Measurements from ENCODE around the gene HTR1D.

Gene HTR1D

DNA sequence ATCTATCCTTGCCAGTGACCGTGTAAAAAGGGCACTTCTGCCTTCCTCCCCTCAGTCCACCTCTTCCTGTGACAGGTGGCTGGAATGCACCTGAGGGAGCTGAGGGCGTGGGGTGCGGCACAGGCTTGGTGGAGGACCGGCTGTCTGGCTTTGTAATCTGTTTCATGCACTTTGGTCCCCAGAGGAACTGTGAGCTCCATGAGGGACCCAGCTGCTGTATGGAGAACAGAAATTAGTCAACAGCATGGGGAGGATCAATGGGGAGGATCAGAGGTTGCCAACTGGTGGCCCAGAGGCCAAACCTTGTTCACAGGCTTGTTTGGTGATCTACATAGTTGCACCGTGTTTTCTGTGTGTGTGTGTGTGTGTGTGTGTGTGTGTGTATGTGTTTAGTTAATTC is 29.7 kb downstream of the HTR1D start:
- H3K9me3 ChIP-seq (ENCODE audit: control insufficient read depth, insufficient read depth, low read length) = no peaks in the 10 kb centered on the region
- no peak overlapping the region for H3K4me3 ChIP-seq (ENCODE audit: low read length)
- no peaks in the 10 kb centered on the region for H3K36me3 ChIP-seq (ENCODE audit: control insufficient read depth, insufficient read depth, low read length)
- no peak overlapping the region for H3K27ac ChIP-seq (ENCODE audit: low read length)
- WGBS (ENCODE audit: insufficient coverage, insufficient read length) = no CpG with 5 or more reads among the region's 5 CpGs
- no peak for DNase-seq (ENCODE audit: low read depth, low spot score)
- no peaks in the 10 kb centered on the region for H3K27me3 ChIP-seq (ENCODE audit: control insufficient read depth, insufficient read depth, low read length)
- no peaks in the 10 kb centered on the region for H3K4me1 ChIP-seq (ENCODE audit: control insufficient read depth, insufficient read depth, low read length)

DNA sequence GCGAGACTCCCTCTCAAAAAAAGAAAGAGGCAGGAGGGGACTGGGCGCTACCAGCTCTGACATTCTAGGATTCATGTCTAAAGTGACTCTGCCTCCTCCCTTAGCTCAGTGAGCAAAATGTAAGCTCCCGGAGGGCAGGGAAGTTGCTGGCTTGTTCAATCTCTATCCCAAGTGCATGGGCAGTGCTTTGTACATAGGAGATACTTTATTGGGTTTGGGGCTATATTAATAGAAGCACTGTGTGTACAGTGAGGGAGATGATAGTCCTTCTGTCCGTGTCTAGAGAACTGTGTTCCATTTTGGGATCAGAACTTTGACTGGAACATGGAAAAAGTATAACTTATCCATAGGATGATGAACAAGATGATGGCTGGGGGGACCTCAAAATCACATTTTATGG is 31.9 kb downstream of the HTR1D start:
- H3K27ac ChIP-seq (ENCODE audit: low read length) = no peak overlapping the region
- DNase-seq (ENCODE audit: low read depth, low spot score) = no peak
- no CpG with 5 or more reads among the region's 4 CpGs for WGBS (ENCODE audit: insufficient coverage, insufficient read length)

DNA sequence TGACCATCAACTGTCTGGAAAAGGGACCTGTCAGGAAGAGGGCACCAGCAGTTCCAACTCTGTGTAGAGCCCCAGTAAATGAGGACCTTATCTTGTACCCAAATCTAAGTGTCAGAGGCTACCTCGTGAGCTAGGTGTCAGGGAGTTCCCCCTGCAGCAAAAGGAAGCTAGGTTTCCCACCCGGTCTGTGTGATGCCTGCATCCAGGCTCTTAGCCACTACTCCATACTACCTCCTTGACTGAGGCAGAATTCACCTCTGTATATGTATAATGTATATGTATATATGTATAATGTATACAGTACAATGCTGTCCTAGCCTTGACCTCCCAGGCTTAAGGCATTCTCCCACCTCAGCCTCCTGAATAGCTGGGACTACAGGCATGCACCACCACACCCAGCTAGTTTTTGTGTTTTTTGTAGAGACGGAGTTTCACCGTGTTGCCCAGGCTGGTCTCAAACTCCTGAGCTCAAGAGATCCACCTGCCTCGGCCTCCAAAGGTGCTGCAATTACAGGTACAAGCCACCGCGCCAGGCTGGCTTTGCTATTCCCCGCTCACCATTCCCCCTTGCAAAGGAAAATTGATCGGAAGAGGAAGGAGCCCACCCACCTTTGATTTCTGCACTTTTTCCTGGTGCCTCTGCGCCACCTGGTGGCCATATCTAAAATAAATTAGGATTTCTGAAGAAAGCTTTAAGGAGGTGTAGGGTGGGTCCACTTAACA is 32.9 kb downstream of the HTR1D start:
- Histone ChIP-seq H3K27me3 (ENCODE audit: control insufficient read depth, insufficient read depth, low read length) (no peaks in the 10 kb centered on the region), H3K9me3 (ENCODE audit: control insufficient read depth, insufficient read depth, low read length) (no peaks in the 10 kb centered on the region), H3K4me1 (ENCODE audit: control insufficient read depth, insufficient read depth, low read length) (no peaks in the 10 kb centered on the region), H3K27ac (ENCODE audit: low read length) (no peak overlapping the region), H3K4me3 (ENCODE audit: low read length) (no peak overlapping the region), H3K36me3 (ENCODE audit: control insufficient read depth, insufficient read depth, low read length) (no peaks in the 10 kb centered on the region)
- no peak for DNase-seq (ENCODE audit: low read depth, low spot score)
- no CpG with 5 or more reads among the region's 10 CpGs for WGBS (ENCODE audit: insufficient coverage, insufficient read length)

More for the DNA sequence above, 31.9 kb downstream of the HTR1D start:
- H3K36me3 ChIP-seq (ENCODE audit: control insufficient read depth, insufficient read depth, low read length) = no peaks in the 10 kb centered on the region
- no peaks in the 10 kb centered on the region for H3K27me3 ChIP-seq (ENCODE audit: control insufficient read depth, insufficient read depth, low read length)
- no peak overlapping the region for H3K4me3 ChIP-seq (ENCODE audit: low read length)
- H3K4me1 ChIP-seq (ENCODE audit: control insufficient read depth, insufficient read depth, low read length) = no peaks in the 10 kb centered on the region
- no peaks in the 10 kb centered on the region for H3K9me3 ChIP-seq (ENCODE audit: control insufficient read depth, insufficient read depth, low read length)

DNA sequence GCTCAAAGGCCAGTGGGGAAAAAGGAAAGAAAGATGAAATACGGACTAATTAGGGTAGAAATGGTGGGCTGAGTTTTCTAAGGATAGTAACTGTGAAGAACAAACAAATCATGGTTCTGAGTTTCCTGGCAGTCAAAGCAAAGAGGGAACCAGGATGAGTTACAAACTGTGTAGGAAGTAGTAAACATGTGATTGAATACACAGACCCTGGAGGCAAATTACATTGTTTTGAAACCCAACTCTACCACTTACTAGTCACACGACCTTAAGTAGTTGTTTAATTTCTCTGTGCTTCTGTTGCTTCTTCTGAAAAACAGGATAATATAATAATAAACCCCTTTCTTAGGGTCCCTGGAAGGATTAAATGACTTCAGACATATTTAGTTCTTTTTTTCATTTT is 37.4 kb downstream of the HTR1D start:
- WGBS (ENCODE audit: insufficient coverage, insufficient read length) = no CpG with 5 or more reads among the region's 2 CpGs
- DNase-seq (ENCODE audit: low read depth, low spot score) = no peak
- H3K27ac ChIP-seq (ENCODE audit: low read length) = no peak overlapping the region
- H3K4me1 ChIP-seq (ENCODE audit: control insufficient read depth, insufficient read depth, low read length) = peaks cover 1% of the 10 kb centered on the region; the same call in 1 of the 2 replicates
- no peak overlapping the region for H3K4me3 ChIP-seq (ENCODE audit: low read length)
- H3K36me3 ChIP-seq (ENCODE audit: control insufficient read depth, insufficient read depth, low read length) = no peaks in the 10 kb centered on the region
- H3K9me3 ChIP-seq (ENCODE audit: control insufficient read depth, insufficient read depth, low read length) = no peaks in the 10 kb centered on the region
- H3K27me3 ChIP-seq (ENCODE audit: control insufficient read depth, insufficient read depth, low read length) = peaks cover 5% of the 10 kb centered on the region; the same call in 1 of the 2 replicates

DNA sequence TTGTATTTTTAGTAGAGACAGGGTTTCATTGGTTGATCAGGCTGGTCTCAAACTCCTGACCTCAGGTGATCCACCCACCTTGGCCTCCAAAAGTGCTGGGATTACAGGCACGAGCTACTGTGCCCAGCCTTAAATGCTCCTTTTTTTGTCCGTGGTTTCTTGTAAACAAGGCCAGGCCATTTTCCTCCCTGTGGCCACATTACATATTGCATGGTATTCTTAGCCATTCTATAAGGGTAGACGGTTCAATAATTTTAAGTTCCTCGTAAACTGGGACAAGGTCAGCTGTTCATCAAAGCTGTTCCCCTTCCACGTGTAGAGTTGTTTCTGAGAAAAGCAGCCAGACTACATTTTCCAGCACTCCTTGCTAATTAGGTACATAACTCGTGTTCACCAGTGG is 38.4 kb downstream of the HTR1D start:
- Histone ChIP-seq H3K4me1 (ENCODE audit: control insufficient read depth, insufficient read depth, low read length) (peaks cover 1% of the 10 kb centered on the region; the same call in 1 of the 2 replicates), H3K27ac (ENCODE audit: low read length) (no peak overlapping the region), H3K4me3 (ENCODE audit: low read length) (no peak overlapping the region), H3K9me3 (ENCODE audit: control insufficient read depth, insufficient read depth, low read length) (no peaks in the 10 kb centered on the region), H3K27me3 (ENCODE audit: control insufficient read depth, insufficient read depth, low read length) (peaks cover 5% of the 10 kb centered on the region; the same call in 1 of the 2 replicates), H3K36me3 (ENCODE audit: control insufficient read depth, insufficient read depth, low read length) (no peaks in the 10 kb centered on the region)
- WGBS (ENCODE audit: insufficient coverage, insufficient read length) = no CpG with 5 or more reads among the region's 6 CpGs
- no peak for DNase-seq (ENCODE audit: low read depth, low spot score)

DNA sequence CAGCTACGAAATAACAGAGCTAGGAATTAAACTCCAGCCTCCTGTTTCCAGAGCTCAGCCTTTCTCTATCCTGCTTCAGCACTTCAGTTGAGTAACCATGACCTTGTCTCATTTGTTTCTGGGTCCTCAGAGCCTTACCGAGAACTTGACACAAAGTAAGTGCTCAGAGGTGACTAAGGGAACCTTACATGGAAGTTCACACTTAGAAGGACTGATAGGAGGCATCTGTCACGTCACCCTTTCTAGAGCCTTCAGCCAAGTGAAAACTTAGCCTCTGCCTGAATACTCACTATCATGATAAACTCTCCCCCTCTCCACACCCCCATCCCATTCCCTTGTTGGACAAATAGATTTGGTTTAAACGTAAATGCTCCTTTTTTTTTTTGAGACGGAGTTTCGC is 38.9 kb downstream of the HTR1D start:
- H3K27ac ChIP-seq (ENCODE audit: low read length) = no peak overlapping the region
- H3K9me3 ChIP-seq (ENCODE audit: control insufficient read depth, insufficient read depth, low read length) = no peaks in the 10 kb centered on the region
- H3K4me1 ChIP-seq (ENCODE audit: control insufficient read depth, insufficient read depth, low read length) = peaks cover 1% of the 10 kb centered on the region; the same call in 1 of the 2 replicates
- H3K4me3 ChIP-seq (ENCODE audit: low read length) = no peak overlapping the region
- WGBS (ENCODE audit: insufficient coverage, insufficient read length) = no CpG with 5 or more reads among the region's 6 CpGs
- H3K36me3 ChIP-seq (ENCODE audit: control insufficient read depth, insufficient read depth, low read length) = no peaks in the 10 kb centered on the region
- peaks cover 5% of the 10 kb centered on the region; the same call in 1 of the 2 replicates for H3K27me3 ChIP-seq (ENCODE audit: control insufficient read depth, insufficient read depth, low read length)
- no peak for DNase-seq (ENCODE audit: low read depth, low spot score)

DNA sequence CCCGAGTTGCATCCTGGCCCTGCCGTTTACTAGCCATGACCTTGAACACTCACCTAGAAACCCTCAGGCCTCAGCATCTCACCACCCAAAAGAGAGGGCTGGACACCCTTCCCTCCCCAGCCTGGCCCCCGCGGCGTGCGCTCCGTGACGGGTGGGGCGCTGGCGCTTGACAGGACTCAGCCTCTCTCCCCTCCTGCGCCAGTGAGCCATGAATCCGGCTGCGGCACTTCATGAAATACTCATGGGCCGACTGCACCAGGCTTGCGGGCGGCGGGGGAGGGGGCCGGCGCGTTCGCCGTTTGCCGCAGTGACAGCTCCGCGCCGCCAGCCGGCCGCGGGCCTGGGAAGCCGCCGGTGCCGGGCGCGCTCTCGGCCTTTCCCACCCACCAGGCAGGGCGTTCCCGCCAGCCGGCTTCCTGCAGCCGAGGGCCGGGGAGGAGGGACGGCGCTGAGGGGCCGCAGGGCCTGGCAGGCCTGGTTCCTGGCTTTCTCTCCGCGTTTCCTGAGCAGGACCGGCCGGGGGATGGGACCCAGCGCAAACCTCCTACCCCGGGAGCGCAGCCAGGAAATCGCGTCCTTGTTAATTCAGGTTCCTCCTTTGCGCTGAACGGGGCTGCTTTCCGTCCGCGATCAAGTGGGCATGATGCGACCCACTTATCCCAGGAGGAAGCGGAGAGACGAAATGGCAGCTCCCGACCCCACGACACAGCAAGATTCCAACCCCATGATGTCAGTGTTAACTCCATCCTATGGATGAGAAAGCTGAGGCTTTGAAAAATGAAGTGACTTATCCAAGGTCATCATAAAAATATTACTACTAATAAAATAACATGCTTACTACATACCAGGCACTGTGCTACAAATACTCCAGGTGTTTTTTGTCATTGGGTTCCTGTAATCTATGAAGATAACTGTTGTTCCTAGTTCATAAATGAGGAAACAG is 39.6 kb downstream of the HTR1D start:
- no CpG with 5 or more reads among the region's 62 CpGs for WGBS (ENCODE audit: insufficient coverage, insufficient read length)
- Histone ChIP-seq H3K36me3 (ENCODE audit: control insufficient read depth, insufficient read depth, low read length) (no peaks in the 10 kb centered on the region), H3K9me3 (ENCODE audit: control insufficient read depth, insufficient read depth, low read length) (no peaks in the 10 kb centered on the region), H3K27me3 (ENCODE audit: control insufficient read depth, insufficient read depth, low read length) (peaks cover 5% of the 10 kb centered on the region; the same call in 1 of the 2 replicates), H3K27ac (ENCODE audit: low read length) (no peak overlapping the region), H3K4me3 (ENCODE audit: low read length) (peak overlapping the region; percentile 45; the same call in 1 of the 2 replicates), H3K4me1 (ENCODE audit: control insufficient read depth, insufficient read depth, low read length) (peaks cover 1% of the 10 kb centered on the region; the same call in 1 of the 2 replicates)
- no peak for DNase-seq (ENCODE audit: low read depth, low spot score)

DNA sequence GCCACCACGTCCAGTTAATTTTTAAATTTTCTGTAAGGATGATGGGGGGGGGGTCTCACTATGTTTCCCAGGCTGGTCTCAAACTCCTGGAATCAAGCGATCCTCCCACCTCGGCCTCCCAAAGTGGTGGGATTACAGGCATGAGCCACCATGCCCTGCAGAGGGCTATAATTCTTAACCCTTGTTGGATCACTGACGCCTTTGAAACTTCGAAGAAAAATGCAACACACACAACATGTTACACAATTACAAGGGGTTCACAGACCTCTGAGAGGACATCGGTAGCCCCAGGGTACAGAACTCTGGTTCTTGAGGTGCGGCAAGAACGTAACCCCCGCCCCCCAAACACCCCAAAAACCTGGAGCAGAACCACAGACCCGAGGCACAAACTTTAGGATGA is 40.3 kb downstream of the HTR1D start:
- Histone ChIP-seq H3K9me3 (ENCODE audit: control insufficient read depth, insufficient read depth, low read length) (no peaks in the 10 kb centered on the region), H3K36me3 (ENCODE audit: control insufficient read depth, insufficient read depth, low read length) (no peaks in the 10 kb centered on the region), H3K4me1 (ENCODE audit: control insufficient read depth, insufficient read depth, low read length) (peaks cover 1% of the 10 kb centered on the region; the same call in 1 of the 2 replicates), H3K4me3 (ENCODE audit: low read length) (peak overlapping the region; percentile 45; the same call in 1 of the 2 replicates), H3K27me3 (ENCODE audit: control insufficient read depth, insufficient read depth, low read length) (peaks cover 5% of the 10 kb centered on the region; the same call in 1 of the 2 replicates), H3K27ac (ENCODE audit: low read length) (no peak overlapping the region)
- no peak for DNase-seq (ENCODE audit: low read depth, low spot score)
- no CpG with 5 or more reads among the region's 10 CpGs for WGBS (ENCODE audit: insufficient coverage, insufficient read length)

DNA sequence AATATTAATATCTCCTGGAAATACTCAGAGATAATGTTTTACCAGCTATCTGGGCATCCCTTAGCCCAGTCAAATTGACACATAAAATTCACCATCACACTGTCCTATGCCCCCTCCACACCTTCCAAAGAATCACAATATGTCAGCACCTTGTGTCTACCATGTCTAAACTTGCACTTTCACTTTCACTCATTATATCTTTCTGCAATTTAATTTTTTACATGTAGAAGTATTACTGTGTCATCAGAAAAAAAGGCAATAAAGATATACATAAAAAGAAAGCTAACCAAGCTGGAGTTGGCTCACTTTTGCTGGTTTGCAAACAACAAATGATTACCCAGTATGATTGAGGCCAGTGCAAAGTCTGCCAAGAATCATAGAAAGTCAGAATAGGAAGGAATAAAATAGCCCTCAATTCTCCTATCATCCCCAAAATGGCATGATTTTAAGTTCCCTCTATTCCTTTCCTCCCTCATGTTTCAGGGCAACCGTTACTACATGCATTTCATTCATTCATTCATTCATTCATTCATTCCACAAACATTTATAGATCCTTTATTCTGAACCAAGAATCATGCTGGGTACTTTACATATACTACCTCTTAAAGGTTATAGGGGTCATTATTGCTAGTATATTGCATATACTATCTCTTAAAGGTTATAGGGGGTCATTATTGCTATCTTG is 42.7 kb downstream of the HTR1D start:
- H3K27ac ChIP-seq (ENCODE audit: low read length) = no peak overlapping the region
- no peak overlapping the region for H3K4me3 ChIP-seq (ENCODE audit: low read length)
- H3K36me3 ChIP-seq (ENCODE audit: control insufficient read depth, insufficient read depth, low read length) = no peaks in the 10 kb centered on the region
- H3K9me3 ChIP-seq (ENCODE audit: control insufficient read depth, insufficient read depth, low read length) = no peaks in the 10 kb centered on the region
- peaks cover 1% of the 10 kb centered on the region; the same call in 1 of the 2 replicates for H3K4me1 ChIP-seq (ENCODE audit: control insufficient read depth, insufficient read depth, low read length)
- DNase-seq (ENCODE audit: low read depth, low spot score) = no peak
- H3K27me3 ChIP-seq (ENCODE audit: control insufficient read depth, insufficient read depth, low read length) = peaks cover 5% of the 10 kb centered on the region; the same call in 1 of the 2 replicates
- 100% methylated on average over 1 of the region's 1 CpG for WGBS (ENCODE audit: insufficient coverage, insufficient read length)

DNA sequence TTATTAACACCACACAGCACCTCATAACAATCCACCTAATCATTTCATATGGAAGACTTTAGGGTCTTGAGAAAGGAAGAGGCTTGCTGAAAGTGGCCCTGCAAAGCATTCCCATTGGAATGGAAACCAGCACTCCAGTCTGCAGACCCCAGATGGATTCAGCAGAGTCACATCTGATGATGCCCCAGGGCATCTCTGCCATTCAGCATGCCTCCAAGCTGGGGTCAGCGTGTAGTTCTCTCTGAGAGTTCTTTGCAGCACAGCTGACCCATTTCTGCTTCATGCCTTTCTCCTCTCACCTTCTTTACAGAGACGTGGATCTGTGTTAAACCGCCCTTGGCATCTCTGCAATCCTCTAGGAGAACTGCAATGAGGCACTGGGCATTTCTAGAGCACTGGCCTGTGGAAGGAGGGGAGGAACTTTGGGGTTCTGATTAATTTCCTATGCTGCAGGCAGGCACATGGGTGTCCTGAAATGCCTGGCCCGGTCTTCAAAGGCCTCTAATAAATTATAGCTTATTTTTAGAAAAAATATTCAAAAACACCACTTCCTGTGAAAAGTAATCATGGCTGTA is 46.0 kb downstream of the HTR1D start:
- Histone ChIP-seq H3K27ac (ENCODE audit: low read length) (no peak overlapping the region), H3K9me3 (ENCODE audit: control insufficient read depth, insufficient read depth, low read length) (no peaks in the 10 kb centered on the region), H3K36me3 (ENCODE audit: control insufficient read depth, insufficient read depth, low read length) (no peaks in the 10 kb centered on the region), H3K27me3 (ENCODE audit: control insufficient read depth, insufficient read depth, low read length) (no peaks in the 10 kb centered on the region), H3K4me1 (ENCODE audit: control insufficient read depth, insufficient read depth, low read length) (no peaks in the 10 kb centered on the region), H3K4me3 (ENCODE audit: low read length) (no peak overlapping the region)
- DNase-seq (ENCODE audit: low read depth, low spot score) = no peak
- no CpG with 5 or more reads among the region's 4 CpGs for WGBS (ENCODE audit: insufficient coverage, insufficient read length)

Measured in iPS DF 6.9 (cell line).